Stimulated activated CD4-positive, alpha-beta T cell treated with anti-CD3 and anti-CD28 coated beads, Interleukin-15, amount 100 ng/mL, for 24 hours (primary cell): ENCODE data around the gene ZFP2.
"Not testable (repeated sequence)": the region's sequence is repeated elsewhere in the genome, so short reads cannot be mapped to it uniquely, and the experiment has no call there.

Experiments used
- DNase-seq: peaks from one replicate; pipeline ENCODE4 v3.0.0-alpha.2; 2020

Gene ZFP2

DNA sequence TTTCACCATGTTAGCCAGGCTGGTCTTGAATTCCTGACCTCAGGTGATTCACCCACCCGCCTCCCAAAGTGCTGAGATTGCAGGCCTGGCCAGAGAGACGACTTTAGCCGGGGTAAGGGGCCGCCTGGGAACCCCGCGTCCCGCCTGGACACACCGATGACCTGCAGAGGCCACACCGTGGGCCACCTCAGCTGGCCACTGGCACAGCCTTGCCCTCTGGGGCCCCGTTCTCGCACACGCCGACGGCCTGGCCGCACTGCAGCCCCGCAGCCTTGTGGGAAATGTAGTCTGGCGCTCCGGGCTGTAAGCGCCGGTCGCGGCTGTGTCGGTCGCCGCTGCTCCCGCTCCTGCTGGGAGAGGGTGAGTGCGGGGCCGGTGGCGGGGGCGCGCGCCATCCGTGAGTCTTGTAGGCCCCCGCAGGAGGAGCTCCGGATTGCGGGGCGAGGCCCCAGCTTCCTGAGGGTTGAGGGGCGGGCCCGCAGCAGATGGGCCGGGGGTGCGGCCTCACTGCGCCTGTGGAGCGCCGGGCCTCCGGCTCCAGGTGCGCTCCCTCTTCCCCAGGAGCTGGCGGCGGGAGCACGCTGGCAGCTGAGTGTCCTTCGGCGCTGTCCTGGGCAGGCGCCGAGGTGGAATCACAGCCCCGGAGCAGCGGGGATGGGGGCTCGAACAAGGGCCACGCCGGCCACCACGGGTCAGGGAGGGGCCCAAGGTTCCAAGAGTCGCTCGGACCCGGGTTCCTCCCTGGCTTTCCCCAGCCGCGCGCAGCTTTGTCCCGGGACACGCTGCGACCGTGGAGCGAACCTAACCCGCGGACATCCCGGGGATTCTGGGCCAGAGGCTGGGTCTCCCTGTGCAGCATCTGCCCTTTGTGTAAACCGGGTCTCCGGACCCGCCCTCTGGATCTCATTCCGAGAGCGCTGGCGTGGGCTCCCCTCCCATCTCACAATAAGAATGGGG lies at the start of gene ZFP2:
Gene ZFP2, plus strand, starts transcription at position 299 of the 957 bp plus-strand sequence. CDS start 35,401 bp downstream, outside the sequence.
- DNase-seq: peak; percentile 48

DNA sequence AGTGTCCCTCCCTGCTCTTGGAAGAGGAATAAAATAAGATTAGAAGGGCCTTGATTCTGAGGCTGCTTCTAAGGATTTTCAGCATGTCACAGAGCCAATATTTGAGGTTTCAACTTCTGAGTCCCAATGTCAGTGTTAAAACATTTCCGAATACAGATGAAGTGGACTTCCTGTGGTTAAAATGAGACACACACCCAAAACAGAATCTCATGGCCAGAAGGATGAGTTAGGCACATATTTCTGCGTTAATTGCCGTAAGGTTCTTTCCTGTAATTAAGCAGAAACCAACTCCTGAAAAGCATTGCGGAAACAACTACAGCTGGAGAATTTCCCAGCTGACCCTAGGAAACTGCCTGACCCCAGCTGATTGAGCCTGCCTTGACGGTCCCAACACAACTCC lies 46.4 kb upstream of the ZFP2 start:
- DNase-seq: no peak

DNA sequence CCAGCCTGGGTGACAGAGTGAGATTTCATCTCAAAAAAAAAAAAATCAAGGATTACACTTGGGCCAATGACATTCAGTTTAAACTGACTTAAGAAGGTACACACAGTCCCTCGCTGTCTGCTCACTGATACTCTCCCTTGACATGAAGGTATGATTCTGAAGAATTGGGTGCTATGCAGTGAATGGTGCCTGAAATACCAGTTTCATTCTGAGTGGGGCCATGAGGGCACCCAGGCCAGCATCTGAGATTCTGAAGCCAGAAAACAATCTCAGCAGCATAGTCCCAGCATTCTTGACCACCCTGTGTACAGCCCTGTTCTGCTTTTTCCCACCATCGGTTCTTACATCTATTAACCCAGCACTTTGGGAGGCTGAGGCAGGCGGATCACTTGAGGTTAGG lies 43.8 kb upstream of the ZFP2 start:
- no peak for DNase-seq

DNA sequence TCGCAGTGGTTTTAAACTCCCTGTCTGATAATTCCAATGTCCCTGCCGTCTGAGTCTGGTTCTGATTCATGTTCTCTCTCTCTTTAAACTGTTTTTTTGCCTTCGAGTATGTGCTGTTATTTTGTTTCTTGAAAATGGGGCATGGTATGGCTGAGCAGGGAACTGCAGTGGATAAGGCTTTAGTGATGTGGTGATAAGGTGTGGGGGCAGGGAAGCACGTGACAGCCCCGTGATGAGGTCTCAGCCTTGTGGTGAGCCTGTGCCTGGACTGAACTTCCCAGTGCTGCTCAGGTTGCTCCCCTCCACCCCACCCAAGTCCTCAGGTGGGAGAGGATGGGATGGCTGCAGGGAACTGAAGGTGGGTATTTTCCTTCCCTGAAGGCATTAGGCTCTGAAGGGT lies 41.4 kb upstream of the ZFP2 start:
- DNase-seq: no peak

DNA sequence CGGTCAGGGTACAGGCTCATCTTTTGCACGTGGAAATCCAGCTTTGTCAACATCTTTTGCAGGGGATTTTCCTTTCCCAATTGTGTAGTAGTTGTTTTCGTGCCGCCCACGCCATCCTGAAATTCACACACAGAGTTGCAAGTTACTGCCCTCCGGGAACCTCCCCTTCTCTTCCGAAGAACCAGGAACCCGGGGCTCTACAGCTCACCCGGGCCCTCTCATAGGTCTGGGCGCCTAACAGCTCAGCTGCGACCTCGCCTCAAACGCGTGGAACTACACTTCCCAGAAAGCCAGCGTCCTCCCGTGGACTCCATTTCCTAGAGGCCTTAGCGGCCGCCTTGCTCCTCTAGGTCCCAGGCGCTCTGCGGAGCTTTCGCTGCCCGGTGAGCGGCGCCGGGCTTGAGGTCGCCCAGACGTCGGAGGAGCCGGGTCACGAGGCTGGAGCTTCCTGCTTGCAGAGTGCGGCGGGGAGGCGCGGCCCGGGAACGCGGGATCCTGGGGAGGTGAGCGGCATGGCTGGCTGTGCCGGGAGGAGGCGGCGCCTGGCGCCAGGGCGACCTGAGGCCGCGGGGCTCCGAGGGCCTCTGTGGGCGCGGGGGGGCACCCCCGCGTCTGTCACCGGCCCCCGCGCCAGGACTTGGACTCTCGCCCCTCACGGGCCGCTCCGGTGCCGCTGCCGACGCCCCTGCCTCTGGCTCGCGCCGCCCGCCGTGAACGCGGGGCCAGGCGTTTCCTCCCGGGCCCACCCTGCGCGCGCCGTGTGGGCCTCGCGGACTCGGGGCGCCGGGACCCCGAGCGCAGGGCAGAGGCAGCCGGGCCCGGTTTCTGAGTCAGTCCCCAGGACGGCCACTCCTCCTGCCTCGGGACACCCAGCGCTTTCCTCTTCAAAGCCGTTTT lies 35.8 kb upstream of the ZFP2 start, which contains the start of gene ZNF354B:
Gene ZNF354B, plus strand, starts transcription at position 329 of the 897 bp plus-strand sequence. CDS start 1,095 bp downstream, outside the sequence.
- peak; percentile 89 for DNase-seq

DNA sequence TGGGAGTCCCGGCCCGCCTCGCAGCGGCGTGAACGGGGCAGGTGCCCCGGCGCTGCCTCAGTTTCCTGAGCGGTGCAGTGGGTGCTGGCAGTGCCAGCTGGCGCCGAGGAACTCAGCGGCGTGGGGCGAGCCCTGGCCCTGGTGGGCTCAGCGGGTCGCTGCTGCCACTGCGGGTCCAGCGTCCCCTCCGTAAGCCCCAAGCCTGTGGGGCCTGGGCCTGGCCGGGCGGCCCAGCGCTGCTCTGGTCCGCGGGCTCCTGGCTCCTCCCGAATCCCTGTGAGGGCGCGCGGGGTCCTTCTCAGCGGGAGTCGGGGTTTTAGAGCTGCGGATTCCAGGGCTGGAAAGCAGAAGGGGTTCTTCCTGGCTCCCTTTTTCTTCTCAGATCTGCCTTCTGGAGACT lies 35.1 kb upstream of the ZFP2 start:
- DNase-seq: not testable (repeated sequence)

DNA sequence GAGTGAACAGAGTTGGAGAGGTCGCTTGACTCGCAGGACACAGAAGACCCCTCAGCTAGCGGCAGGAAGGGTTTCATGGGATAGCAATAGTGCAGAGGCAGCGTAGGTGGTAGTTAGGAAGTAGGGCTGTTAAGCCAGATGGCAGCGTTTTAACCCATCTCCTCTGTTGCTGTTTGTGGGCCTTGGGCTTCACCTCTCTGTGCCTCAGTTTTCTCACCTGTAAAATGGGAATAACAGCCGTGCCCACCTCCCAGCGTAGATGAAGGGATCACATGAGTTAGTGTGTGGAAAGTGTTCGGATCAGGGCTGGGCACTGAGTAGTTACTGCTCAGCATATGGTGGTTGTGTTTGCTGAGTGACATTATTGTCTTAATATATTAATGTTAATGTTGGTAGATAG lies 34.1 kb upstream of the ZFP2 start:
- no peak for DNase-seq

DNA sequence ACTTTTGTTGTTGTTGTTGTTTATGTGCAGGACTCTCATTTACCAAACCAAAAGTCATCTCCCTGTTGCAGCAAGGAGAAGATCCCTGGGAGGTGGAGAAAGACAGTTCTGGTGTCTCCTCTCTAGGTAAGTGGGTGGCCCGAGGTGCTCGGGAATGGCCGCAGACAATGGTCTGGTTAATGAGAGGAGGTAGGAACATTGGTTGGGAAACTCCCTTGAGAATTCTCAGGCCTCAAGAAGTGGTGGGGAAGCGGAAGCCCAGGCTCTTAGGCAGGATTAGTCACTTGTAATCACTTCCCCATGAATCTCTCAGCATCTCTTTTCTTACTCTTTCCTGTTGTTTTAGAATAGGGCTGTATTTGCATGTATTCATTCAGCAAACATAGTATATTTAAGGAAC lies 28.8 kb upstream of the ZFP2 start:
- no peak for DNase-seq

DNA sequence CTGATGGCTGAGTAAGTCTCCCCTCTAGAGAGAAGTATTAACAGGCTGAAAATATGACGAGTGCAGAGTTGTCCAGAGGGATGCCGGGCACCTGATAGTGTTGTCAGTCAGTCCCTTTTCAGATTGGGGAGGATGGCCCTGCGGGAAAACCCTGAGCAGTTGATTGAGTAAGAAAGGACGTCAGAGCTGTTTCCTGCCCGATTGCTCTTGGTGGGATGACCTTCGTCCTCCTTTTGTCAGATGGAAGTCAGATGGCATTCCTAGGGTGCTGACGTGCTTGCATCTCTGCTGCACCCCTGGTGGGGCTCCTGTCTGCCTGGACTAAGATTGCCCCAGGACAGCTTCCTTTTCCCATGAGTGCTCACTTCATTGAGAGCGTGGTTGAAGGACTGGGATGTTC lies 26.1 kb upstream of the ZFP2 start:
- DNase-seq: no peak

DNA sequence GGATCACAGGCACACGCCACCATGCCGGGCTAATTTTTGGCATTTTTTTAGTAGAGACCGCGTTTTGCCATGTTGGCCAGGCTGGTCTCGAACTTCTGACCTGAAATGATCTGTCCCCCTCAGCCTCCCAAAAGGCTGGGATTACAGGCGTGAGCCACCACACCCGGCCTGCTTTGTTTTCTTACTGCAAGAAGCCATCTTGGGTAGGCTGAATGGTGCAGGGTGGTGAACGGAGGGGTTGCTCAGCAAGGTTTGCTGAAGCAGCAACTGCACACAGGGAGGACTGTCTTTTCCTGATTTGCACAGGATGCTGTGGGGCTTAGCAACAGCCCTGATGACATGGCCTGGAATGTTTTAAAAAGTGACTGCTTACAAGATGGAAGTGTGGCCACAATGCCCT lies 25.3 kb upstream of the ZFP2 start:
- DNase-seq: no peak

DNA sequence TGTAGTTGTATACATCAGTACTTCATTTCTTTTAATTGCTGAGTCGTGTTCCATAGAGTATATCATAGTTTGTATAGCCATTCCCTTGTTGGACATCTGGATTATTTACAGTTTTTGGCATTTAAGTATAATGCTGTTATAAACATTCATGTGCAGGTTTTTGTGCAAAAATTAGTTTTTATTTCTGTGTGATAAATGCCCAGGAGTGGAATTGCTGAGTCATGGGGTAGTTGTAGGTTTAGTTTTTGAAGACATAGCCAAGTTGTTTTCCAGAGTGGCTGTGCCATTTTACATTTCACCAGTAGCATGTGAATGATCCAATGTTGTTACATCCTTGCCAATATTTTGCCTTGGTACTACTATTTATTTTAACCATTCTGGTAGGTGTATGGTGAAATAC lies 23.4 kb upstream of the ZFP2 start:
- no peak for DNase-seq

DNA sequence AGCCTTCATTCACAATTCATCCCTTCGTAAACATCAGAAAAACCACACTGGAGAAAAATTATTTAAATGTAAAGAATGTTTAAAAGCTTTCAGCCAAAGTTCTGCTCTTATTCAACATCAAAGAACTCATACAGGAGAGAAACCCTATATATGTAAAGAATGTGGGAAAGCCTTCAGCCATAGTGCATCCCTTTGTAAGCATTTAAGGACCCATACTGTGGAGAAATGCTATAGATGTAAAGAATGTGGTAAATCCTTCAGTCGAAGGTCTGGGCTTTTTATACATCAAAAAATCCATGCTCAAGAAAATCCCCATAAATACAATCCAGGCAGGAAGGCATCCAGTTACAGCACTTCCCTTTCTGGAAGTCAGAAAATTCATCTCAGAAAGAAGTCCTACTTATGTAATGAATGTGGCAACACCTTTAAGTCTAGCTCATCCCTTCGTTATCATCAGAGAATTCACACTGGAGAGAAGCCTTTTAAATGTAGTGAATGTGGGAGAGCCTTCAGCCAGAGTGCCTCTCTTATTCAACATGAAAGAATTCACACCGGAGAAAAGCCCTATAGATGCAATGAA lies 12.5 kb upstream of the ZFP2 start:
- DNase-seq: not testable (repeated sequence)

DNA sequence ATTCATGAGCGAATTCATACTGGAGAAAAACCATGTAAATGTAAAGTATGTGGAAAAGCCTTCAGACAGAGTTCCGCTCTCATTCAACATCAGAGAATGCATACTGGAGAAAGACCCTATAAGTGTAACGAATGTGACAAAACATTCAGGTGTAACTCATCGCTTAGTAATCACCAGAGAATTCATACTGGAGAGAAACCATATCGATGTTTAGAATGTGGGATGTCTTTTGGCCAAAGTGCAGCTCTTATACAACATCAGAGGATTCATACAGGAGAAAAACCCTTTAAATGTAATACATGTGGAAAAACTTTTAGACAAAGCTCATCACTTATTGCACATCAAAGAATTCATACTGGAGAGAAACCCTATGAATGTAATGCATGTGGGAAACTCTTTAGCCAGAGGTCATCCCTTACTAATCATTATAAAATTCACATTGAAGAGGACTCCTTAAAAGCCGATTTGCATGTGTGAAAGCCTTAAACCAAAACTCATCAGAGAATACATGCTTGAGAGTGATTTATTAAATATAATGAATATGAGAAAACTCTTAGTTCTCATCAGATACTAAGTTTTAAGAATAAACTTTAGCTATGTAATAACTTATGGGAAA lies 11.8 kb upstream of the ZFP2 start:
- DNase-seq: no peak

DNA sequence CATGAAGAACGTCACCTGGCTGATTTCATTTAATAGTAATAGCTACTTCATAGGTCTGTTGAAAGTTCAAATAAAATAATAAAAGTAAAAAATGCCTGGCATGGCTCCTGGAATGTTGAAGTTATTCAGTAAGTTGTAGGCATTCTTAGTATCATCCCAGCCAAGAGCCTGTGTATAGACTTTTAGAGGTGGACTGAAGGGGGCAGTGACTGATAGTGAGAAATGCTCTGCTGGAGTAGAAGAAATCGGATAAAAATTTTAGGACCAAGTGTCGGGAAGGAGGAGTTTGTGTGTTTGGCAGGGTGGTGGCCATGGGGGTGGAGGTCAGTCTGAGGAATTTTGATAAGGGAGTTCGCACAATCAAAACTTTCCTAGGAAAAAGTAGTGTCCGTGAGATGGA lies 3.6 kb downstream of the ZFP2 start:
- DNase-seq: no peak

DNA sequence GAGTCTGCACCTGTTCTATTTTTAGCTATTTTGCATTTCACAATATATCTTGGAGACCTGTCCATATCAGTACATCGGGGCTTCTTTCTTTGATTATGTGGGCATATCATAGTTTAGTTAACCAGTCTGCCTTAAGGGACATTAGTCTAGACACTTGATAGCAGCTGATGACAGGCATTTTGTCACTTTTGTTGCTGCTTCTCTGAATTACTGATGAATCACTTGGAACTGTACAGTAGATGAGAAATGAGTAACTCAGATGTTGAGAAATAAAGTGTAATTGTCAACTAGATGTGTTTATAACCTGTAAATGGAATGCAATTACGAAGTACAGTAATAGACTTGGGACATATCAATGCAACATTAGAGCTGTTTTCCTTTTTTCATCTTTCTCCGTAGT lies 7.1 kb downstream of the ZFP2 start:
- DNase-seq: no peak

DNA sequence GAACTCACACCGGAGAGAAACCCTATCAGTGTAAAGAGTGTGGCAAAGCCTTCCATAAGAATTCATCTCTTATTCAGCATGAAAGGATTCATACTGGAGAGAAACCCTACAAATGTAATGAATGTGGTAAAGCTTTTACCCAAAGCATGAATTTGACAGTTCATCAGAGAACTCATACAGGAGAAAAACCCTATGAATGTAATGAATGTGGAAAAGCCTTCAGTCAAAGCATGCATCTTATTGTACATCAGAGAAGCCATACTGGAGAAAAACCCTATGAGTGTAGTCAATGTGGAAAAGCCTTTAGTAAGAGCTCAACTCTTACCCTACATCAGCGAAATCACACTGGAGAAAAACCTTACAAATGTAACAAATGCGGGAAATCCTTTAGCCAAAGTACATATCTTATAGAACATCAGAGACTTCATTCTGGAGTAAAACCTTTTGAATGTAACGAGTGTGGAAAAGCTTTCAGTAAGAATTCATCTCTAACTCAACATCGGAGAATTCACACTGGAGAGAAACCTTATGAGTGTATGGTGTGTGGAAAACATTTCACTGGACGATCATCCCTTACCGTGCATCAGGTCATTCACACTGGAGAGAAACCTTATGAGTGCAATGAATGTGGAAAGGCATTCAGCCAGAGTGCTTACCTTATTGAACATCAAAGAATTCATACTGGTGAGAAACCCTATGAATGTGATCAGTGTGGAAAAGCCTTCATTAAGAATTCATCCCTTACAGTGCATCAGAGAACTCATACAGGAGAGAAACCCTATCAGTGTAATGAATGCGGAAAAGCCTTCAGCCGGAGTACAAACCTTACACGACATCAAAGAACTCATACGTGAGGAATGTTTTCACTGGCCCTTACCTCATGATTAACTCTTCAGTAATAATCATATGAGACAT lies 36.4 kb downstream of the ZFP2 start:
- no peak for DNase-seq

DNA sequence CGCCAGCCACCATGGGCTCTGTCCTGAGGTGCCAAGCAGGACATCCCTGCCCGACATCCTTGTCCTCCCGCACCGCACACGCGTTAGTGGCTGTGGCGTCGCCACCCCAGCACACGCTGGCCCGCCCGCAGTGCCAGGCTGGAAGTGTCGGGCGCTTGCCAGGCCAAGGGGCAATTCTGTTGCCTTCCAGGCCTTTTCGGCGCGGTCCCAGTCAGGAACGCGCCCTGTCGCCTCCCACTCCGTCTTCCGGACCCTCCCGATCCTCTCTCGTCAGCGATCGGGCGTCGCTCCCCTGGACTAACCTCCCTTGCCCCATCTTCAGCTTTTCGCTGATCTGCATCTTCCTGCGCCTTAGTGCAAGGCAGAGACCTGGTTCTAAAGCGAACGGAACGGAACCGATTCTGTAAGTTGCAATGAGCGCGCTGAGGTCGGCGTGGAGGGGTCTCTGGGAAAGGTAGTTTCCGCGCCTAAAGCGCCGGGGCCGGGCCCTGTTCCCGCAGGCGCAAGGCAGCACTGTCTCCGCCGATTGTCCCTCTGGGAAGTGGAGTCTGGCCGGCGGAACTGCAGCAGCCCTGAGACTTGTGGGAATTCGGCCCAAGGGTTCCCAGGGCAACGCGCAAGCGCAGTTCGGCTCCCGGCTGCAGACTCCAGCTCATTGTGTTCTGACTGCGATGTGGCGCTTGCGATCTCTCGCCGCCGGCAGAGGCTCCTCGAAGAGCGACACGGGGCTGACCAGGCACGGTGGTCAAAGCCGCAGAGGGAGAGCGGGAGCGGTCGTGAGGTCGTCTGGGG lies 45.1 kb downstream of the ZFP2 start, which contains the start of gene ZNF454:
Gene ZNF454, plus strand, starts transcription at position 630 of the 792 bp plus-strand sequence. CDS start 1,594 bp downstream, outside the sequence.
- no peak for DNase-seq

DNA sequence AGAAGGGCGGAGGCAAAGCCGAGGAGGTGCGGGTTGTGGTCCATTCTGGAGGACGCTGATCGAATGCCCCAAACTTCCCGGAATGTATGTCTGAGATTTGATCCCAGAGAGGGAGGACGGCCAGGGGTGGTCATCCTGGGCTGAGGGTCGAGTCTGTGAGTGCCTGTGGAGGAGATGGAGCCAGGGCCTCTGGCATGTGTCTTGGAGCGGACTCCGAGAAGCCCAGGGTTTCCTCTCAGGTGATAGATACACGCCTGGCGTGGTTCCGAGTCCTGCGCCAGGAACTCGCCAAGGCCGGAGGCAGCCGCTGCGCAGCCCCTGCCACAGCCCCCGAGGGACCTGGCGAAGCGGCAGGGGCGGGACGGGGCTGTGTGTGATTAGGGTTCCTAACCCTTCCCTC lies 45.6 kb downstream of the ZFP2 start:
- no peak for DNase-seq

DNA sequence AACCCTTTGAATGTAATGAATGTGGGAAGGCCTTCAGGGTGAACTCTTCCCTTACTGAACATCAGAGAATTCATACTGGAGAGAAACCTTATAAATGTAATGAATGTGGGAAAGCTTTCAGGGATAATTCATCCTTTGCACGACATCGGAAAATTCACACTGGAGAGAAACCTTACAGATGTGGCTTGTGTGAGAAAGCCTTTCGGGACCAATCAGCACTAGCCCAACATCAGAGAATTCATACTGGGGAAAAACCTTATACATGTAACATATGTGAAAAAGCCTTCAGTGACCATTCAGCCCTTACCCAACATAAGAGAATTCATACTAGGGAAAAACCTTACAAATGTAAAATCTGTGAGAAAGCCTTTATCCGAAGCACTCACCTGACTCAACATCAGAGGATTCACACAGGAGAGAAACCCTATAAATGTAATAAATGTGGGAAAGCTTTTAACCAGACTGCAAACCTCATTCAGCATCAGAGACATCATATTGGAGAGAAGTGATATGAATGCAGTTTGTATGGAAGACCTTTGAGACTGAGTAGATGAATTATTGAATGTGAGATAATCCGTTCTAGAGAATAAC lies 69.8 kb downstream of the ZFP2 start:
- no peak for DNase-seq

DNA sequence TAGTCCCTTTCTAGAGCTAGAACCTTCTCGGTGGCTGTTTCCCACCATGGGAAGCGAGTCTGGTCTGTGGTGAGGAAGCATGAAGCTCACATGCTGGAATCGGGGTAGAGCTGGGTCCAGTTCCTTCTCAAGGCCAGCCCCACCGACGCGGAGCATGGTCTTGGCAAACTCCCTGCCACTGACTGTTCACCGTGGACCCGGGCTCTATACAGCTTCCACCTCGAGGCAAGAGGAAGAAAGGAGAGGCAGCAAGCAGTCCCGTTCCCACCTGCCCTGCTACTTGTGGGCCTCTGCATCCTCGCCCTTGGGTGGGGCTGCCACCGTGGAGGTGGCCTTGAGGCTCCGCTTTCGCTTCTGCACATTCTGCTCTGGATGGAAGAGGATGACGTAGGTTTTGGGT lies 85.7 kb downstream of the ZFP2 start:
- DNase-seq: no peak
